HG03060 (cell line): ENCODE data around the gene MTHFD1L.

ENCODE experiments used
- ATAC-seq: cut with Tn5 transposase; IDR thresholded peaks from one replicate; pipeline ENCODE4 v1.9.1; 2021; ENCODE audit warnings: low read depth, moderate number of reproducible peaks; ENCODE audit not compliant: unreplicated experiment

MTHFD1L gene

GRCh38 chr6:151060096-151060765 is 194.7 kb downstream of the MTHFD1L start:
- ATAC-seq, result no peak

GRCh38 chr6:151060766-151061531 is 195.4 kb downstream of the MTHFD1L start:
- no peak for ATAC-seq

- no peak for ATAC-seq
Measured at GRCh38 chr6:151063352-151063751, 197.8 kb downstream of the MTHFD1L start.

GRCh38 chr6:151063842-151064647 is 198.5 kb downstream of the MTHFD1L start:
- no peak for ATAC-seq

- no peak for ATAC-seq
Measured at GRCh38 chr6:151065027-151065815, 199.7 kb downstream of the MTHFD1L start.

- ATAC-seq, result no peak
Measured at GRCh38 chr6:151067684-151068596, 202.4 kb downstream of the MTHFD1L start.

GRCh38 chr6:151068761-151069312 is 203.3 kb downstream of the MTHFD1L start:
- no peak for ATAC-seq

GRCh38 chr6:151069641-151070040 is 204.1 kb downstream of the MTHFD1L start:
- no peak for ATAC-seq

- no peak for ATAC-seq
Measured at GRCh38 chr6:151070631-151071051, 205.1 kb downstream of the MTHFD1L start.

GRCh38 chr6:151071295-151071694 is 205.8 kb downstream of the MTHFD1L start:
- ATAC-seq, result no peak

- ATAC-seq, result no peak
Measured at GRCh38 chr6:151073146-151073545, 207.6 kb downstream of the MTHFD1L start.

- no peak for ATAC-seq
Measured at GRCh38 chr6:151073701-151074100, 208.2 kb downstream of the MTHFD1L start.

GRCh38 chr6:151075005-151075404 is 209.5 kb downstream of the MTHFD1L start:
- ATAC-seq, result no peak

GRCh38 chr6:151075527-151075926 is 210.0 kb downstream of the MTHFD1L start:
- no peak for ATAC-seq

- no peak for ATAC-seq
Measured at GRCh38 chr6:151075930-151076555, 210.5 kb downstream of the MTHFD1L start.

- ATAC-seq, result no peak
Measured at GRCh38 chr6:151078655-151079054, 213.2 kb downstream of the MTHFD1L start.

- ATAC-seq, result no peak
Measured at GRCh38 chr6:151081656-151082055, 216.2 kb downstream of the MTHFD1L start.

GRCh38 chr6:151082079-151082478 is 216.6 kb downstream of the MTHFD1L start:
- ATAC-seq, result no peak

- ATAC-seq, result no peak
Measured at GRCh38 chr6:151084275-151084674, 218.8 kb downstream of the MTHFD1L start.
